Fibroblast of lung (primary cell): ENCODE results near the gene PSMG2.

Source experiments
- CTCF ChIP-seq, 2 donors: IDR thresholded peaks in 1 of 2; conservative IDR thresholded peaks in 1 of 2; 1 replicate in 1 of 2; 2 replicates in 1 of 2; pipeline ENCODE4 v1.5.1; 2011 to 2012; ENCODE audit warnings: low read length in 2 of 2, control low read depth in 1 of 2, inconsistent platforms in 1 of 2, low read depth in 1 of 2, mild to moderate bottlenecking in 1 of 2
- EZH2 ChIP-seq: IDR thresholded peaks from 2 replicates; pipeline ENCODE4 v1.5.1; 2012; ENCODE audit warnings: low read length, control low read depth, mild to moderate bottlenecking; ENCODE audit errors: missing control alignments

- TF ChIP-seq CTCF (conservative IDR thresholded peaks at IDR 0.05 in 1 of 2, IDR thresholded peaks at IDR 0.05 in 1 of 2; ENCODE audit: low read depth in 1 of 2, low read length in 2 of 2), result no peak
- TF ChIP-seq EZH2, result no peak
Measured at GRCh38 chr18:12701161-12701560, 1.7 kb upstream of the PSMG2 start.
